ENCODE data around the gene HAUS8.

GRCh38 chr19:17041976-17042375 is 33.3 kb downstream of the HAUS8 start:
- TF ChIP-seq CTCF (conservative IDR thresholded peaks at IDR 0.05; ENCODE audit: low read depth, low read length) (no peak), POLR2A (IDR thresholded peaks at IDR 0.05; ENCODE audit: low read depth, low read length) (no peak), CEBPB (IDR thresholded peaks at IDR 0.05; ENCODE audit: low read depth, low read length) (no peak)
